Measurements from ENCODE around the gene GIMAP7. TPM values are rescaled to one million over a fixed set of nuclear protein-coding genes. Genes with fewer than 3 reads are reported as not detected.

The GIMAP7 gene
- total RNA-seq, 1 experiment from 2014 or later: not detected

DNA sequence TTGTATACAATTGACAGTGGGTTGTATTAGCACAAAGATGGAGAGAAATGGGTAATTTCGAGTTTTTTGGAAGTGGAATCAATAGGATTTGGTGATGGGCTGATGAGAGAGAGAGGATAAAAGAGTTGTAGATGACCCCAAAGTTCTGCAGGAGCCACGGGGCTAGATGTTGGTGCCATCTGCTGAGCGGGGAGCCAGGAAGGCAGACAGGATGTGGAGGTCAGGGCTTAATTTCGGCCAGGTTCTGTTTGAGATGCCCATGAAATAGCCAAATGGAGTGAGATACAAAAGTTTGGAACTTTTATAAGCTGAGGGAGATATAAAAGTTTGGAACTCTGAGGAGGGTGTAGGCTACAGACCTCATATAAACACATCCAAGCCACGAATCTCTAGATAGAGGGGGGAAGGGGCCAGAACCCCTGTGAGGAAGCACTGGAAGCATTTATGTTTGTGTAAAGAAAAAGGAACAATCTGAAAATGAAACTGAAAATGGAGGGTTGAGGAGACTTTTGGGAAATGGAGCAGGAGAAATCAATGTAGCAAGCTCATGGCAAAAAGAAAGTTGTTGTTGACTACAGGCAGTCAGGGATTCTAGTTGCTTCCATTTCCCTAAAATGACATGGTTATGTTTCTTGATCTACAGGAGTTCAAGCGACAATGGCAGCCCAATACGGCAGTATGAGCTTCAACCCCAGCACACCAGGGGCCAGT lies 54.7 kb downstream of the GIMAP7 start:
- no peak for DNase-seq (ENCODE audit: low spot score)

Other genes with a start within 250 kb of the GIMAP7 start
- 74.3 and 76.1 TPM in 2 replicates for gene LRRC61, start 191.5 kb upstream of the GIMAP7 start, total RNA-seq (2014; rRNA removed; shearing (Covaris generic))
- gene ACTR3C, start 191.3 kb upstream of the GIMAP7 start, total RNA-seq (2014; rRNA removed; shearing (Covaris generic)): 37.7 and 45.9 TPM in 2 replicates
- 10.5 and 12.6 TPM in 2 replicates for gene RARRES2, start 173.2 kb upstream of the GIMAP7 start, total RNA-seq (2014; rRNA removed; shearing (Covaris generic))
- gene REPIN1, start 146.1 kb upstream of the GIMAP7 start, total RNA-seq (2014; rRNA removed; shearing (Covaris generic)): 420 and 443 TPM in 2 replicates
- gene ZNF775, start 135.5 kb upstream of the GIMAP7 start, total RNA-seq (2014; rRNA removed; shearing (Covaris generic)): 9.9 and 10.7 TPM in 2 replicates
- not detected in 2 replicates for gene GIMAP8, start 64.2 kb upstream of the GIMAP7 start, total RNA-seq (2014; rRNA removed; shearing (Covaris generic))
- not detected in 2 replicates for gene GIMAP4, start 52.5 kb downstream of the GIMAP7 start, total RNA-seq (2014; rRNA removed; shearing (Covaris generic))
- not detected in 2 replicates for gene GIMAP6, start 117.5 kb downstream of the GIMAP7 start, total RNA-seq (2014; rRNA removed; shearing (Covaris generic))
- not detected in 2 replicates for gene GIMAP2, start 170.8 kb downstream of the GIMAP7 start, total RNA-seq (2014; rRNA removed; shearing (Covaris generic))
- not detected in 2 replicates for gene GIMAP1, start 201.7 kb downstream of the GIMAP7 start, total RNA-seq (2014; rRNA removed; shearing (Covaris generic))
- not detected in 2 replicates for gene GIMAP5, start 222.5 kb downstream of the GIMAP7 start, total RNA-seq (2014; rRNA removed; shearing (Covaris generic))